PFSK-1 (cell line): ENCODE results near the gene SLC2A6.

Source experiments
- FOXP2 ChIP-seq: optimal IDR thresholded peaks from 2 replicates; pipeline ENCODE3; 2011; ENCODE audit warnings: borderline replicate concordance, control low read depth, inconsistent platforms; ENCODE audit not compliant: insufficient read depth; ENCODE audit errors: extremely low read length, extremely low read depth
- POLR2AphosphoS5 ChIP-seq: IDR thresholded peaks from 2 replicates; pipeline ENCODE4 v1.6.1; 2012; ENCODE audit warnings: low read depth, mild to moderate bottlenecking, control low read depth, low read length, moderate library complexity

DNA sequence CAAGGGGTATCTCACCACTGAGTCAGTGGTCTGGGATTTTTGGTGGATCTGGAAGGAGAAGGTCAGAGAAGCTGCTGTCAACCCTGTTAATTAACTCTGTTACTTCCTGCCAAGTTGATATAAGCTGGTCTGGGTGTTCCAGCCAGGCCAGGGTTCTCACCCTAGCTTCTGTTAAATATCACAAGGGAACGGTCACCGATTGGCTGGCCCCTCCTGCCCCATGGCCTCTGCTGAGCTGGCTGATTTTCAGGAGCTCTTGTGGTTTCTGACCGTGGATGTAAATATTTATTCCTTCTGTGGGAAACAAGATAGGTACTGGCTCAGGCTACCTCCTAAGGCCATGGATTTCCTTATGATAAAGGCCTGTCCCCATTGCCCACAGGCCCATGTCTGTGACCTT lies 55.7 kb downstream of the SLC2A6 start:
- no peak for TF ChIP-seq POLR2AphosphoS5
- TF ChIP-seq FOXP2 = no peak
